ENCODE results near the gene GATAD2B. TPM values are rescaled to one million over a fixed set of nuclear protein-coding genes. Genes with fewer than 3 reads are reported as not detected.

The GATAD2B gene
- polyA plus RNA-seq, 1 experiment: 4.8 TPM

- POLR2A ChIA-PET: interaction anchor here (1.3 kb wide), 1 partner anchor 187 kb away, joined by 6 read pairs; the partner anchor contains the start of gene RPS27
- Histone ChIP-seq H3K27me3 (ENCODE audit: control insufficient read depth, insufficient read depth, low read length) (no peaks in the 10 kb centered on the region), H3K4me3 (ENCODE audit: low read depth, low read length) (no peak overlapping the region), H3K9me3 (ENCODE audit: control insufficient read depth, insufficient read depth, low read length) (no peaks in the 10 kb centered on the region), H3K27ac (ENCODE audit: low read depth, low read length) (no peak overlapping the region)
- no peak for TF ChIP-seq CTCF (IDR thresholded peaks at IDR 0.05; ENCODE audit: low read depth, low read length)
- DNase-seq (ENCODE audit: low read depth, low spot score): no peak
- CTCF ChIA-PET: interaction anchor here (1.4 to 3.6 kb wide), 2 partner anchors 143 to 183 kb away, joined by 6 to 12 read pairs; partner anchors contain the start of genes DENND4B and RAB13
Measured at GRCh38 chr1:153803470-153804056, 119.2 kb downstream of the GATAD2B start.

- Histone ChIP-seq H3K27ac (ENCODE audit: low read depth, low read length) (no peak overlapping the region), H3K27me3 (ENCODE audit: control insufficient read depth, insufficient read depth, low read length) (no peaks in the 10 kb centered on the region), H3K9me3 (ENCODE audit: control insufficient read depth, insufficient read depth, low read length) (no peaks in the 10 kb centered on the region), H3K4me3 (ENCODE audit: low read depth, low read length) (no peak overlapping the region)
- CTCF ChIA-PET: interaction anchor here (1.4 kb wide), 1 partner anchor 145 kb away, joined by 6 read pairs; the partner anchor contains the start of gene DENND4B
- POLR2A ChIA-PET: interaction anchor here (1.3 kb wide), 1 partner anchor 188 kb away, joined by 6 read pairs; the partner anchor contains the start of gene RPS27
- no peak for TF ChIP-seq CTCF (IDR thresholded peaks at IDR 0.05; ENCODE audit: low read depth, low read length)
- DNase-seq (ENCODE audit: low read depth, low spot score): no peak
Measured at GRCh38 chr1:153801786-153802697, 120.7 kb downstream of the GATAD2B start.

GRCh38 chr1:153801028-153801625, 121.6 kb downstream of the GATAD2B start:
- CTCF ChIA-PET: no interaction called here
- H3K4me3 ChIP-seq (ENCODE audit: low read depth, low read length): no peak overlapping the region

GRCh38 chr1:153800516-153800915, 122.3 kb downstream of the GATAD2B start:
- no peak for DNase-seq (ENCODE audit: low read depth, low spot score)
- H3K27me3 ChIP-seq (ENCODE audit: control insufficient read depth, insufficient read depth, low read length): no peaks in the 10 kb centered on the region
- TF ChIP-seq CTCF (IDR thresholded peaks at IDR 0.05; ENCODE audit: low read depth, low read length): no peak
- no peaks in the 10 kb centered on the region for H3K9me3 ChIP-seq (ENCODE audit: control insufficient read depth, insufficient read depth, low read length)
- H3K27ac ChIP-seq (ENCODE audit: low read depth, low read length): no peak overlapping the region
- ChIA-PET POLR2A (interaction anchor here (0.8 kb wide), 1 partner anchor 166 kb away, joined by 3 read pairs; the partner anchor contains the start of gene CHTOP), CTCF (no interaction called here)
- H3K4me3 ChIP-seq (ENCODE audit: low read depth, low read length): no peak overlapping the region

More at GRCh38 chr1:153801028-153801625, 121.6 kb downstream of the GATAD2B start:
- POLR2A ChIA-PET: interaction anchor here (0.8 kb wide), 1 partner anchor 167 kb away, joined by 3 read pairs; the partner anchor contains the start of gene CHTOP
- DNase-seq (ENCODE audit: low read depth, low spot score): no peak
- Histone ChIP-seq H3K27me3 (ENCODE audit: control insufficient read depth, insufficient read depth, low read length) (no peaks in the 10 kb centered on the region), H3K27ac (ENCODE audit: low read depth, low read length) (no peak overlapping the region), H3K9me3 (ENCODE audit: control insufficient read depth, insufficient read depth, low read length) (no peaks in the 10 kb centered on the region)
- TF ChIP-seq CTCF (IDR thresholded peaks at IDR 0.05; ENCODE audit: low read depth, low read length): no peak

Measured in AG04450 (cell line).